SU-DHL-6 (cell line): ENCODE measurements around the gene SH3RF3.

Experiments used
- H2AFZ ChIP-seq: fragments of 200-600 bp; sonication (generic); 2 replicates; pipeline ENCODE4 v1.6.1; 2014; ENCODE audit warnings: low read depth, mild to moderate bottlenecking, moderate library complexity, mixed read lengths, antibody characterized with exemption, low read length; ENCODE audit not compliant: severe bottlenecking
- H3F3A ChIP-seq: fragments of 200-600 bp; shearing (Covaris generic); 2 replicates; pipeline ENCODE4 v1.6.0; 2016; ENCODE audit warnings: antibody characterized with exemption, mild to moderate bottlenecking; ENCODE audit not compliant: insufficient read depth
- H3K27ac ChIP-seq: fragments of 200-600 bp; sonication (generic); 2 replicates; pipeline ENCODE4 v1.5.1; 2016; ENCODE audit warnings: low read depth, mild to moderate bottlenecking, low read length, moderate library complexity, mixed read lengths
- H3K27me3 ChIP-seq: fragments of 200-600 bp; sonication (generic), shearing (Covaris generic); 2 replicates; pipeline ENCODE4 v1.6.0; 2014; ENCODE audit warnings: mild to moderate bottlenecking, low read length
- H3K36me3 ChIP-seq: fragments of 200-600 bp; sonication (generic); 2 replicates; pipeline ENCODE4 v1.6.1; 2014; ENCODE audit warnings: mild to moderate bottlenecking, low read length, mixed read lengths
- H3K4me2 ChIP-seq: fragments of 300-600, 200-600 bp; shearing (Covaris generic), sonication (generic); 2 replicates; pipeline ENCODE4 v1.6.0; 2014; ENCODE audit warnings: low read length, low read depth, mild to moderate bottlenecking; ENCODE audit not compliant: poor library complexity, severe bottlenecking
- H3K4me3 ChIP-seq: fragments of 200-600 bp; sonication (generic); 2 replicates; pipeline ENCODE4 v1.5.1; 2014; ENCODE audit warnings: antibody characterized with exemption, low read length, mild to moderate bottlenecking, mixed read lengths; ENCODE audit not compliant: insufficient read depth, poor library complexity, severe bottlenecking
- H3K79me2 ChIP-seq: fragments of 200-600 bp; sonication (generic); 2 replicates; pipeline ENCODE4 v1.6.1; 2014; ENCODE audit warnings: mild to moderate bottlenecking, low read length, moderate library complexity; ENCODE audit not compliant: insufficient read depth
- H3K9ac ChIP-seq: fragments of 200-600 bp; sonication (generic); 2 replicates; pipeline ENCODE4 v1.7.0; 2014; ENCODE audit warnings: mild to moderate bottlenecking, low read length
- H3K9me2 ChIP-seq: fragments of 200-600 bp; sonication (generic); replicated peaks from 2 replicates; pipeline ENCODE4 v1.6.1; 2014; ENCODE audit warnings: low read length; ENCODE audit not compliant: insufficient read depth
- H3K9me3 ChIP-seq: fragments of 200-600 bp; sonication (generic); 2 replicates; pipeline ENCODE4 v1.6.1; 2014; ENCODE audit warnings: low read length, mixed read lengths; ENCODE audit not compliant: insufficient read depth
- H4K20me1 ChIP-seq: fragments of 200-600 bp; sonication (generic); 2 replicates; pipeline ENCODE4 v1.6.1; 2014; ENCODE audit warnings: low read depth, mild to moderate bottlenecking, antibody characterized with exemption, low read length, moderate library complexity, mixed read lengths
- CTCF ChIP-seq: fragments of 200-600 bp; sonication (generic); IDR thresholded peaks from one replicate; pipeline ENCODE4 v1.5.1; 2017; ENCODE audit warnings: antibody characterized with exemption, mild to moderate bottlenecking, low read length, moderate library complexity; ENCODE audit not compliant: insufficient read depth, poor library complexity, severe bottlenecking
- EZH2phosphoT487 ChIP-seq: fragments of 200-600 bp; sonication (generic), shearing (Covaris generic); conservative IDR thresholded peaks from 2 replicates; pipeline ENCODE4 v1.6.1; 2018; ENCODE audit warnings: mild to moderate bottlenecking, antibody characterized with exemption, low read length, moderate library complexity, mixed read lengths

SH3RF3 gene

GRCh38 chr2:109094144-109094543 is 34.9 kb upstream of the SH3RF3 start:
- Histone ChIP-seq H4K20me1 (no peaks in the 10 kb centered on the region), H3K79me2 (no peaks in the 10 kb centered on the region), H3K9me3 (peaks cover 7% of the 10 kb centered on the region; the same call in 1 of the 2 replicates), H2AFZ (no peak overlapping the region), H3K27me3 (no peaks in the 10 kb centered on the region; the same call in 1 of the 2 replicates), H3K9ac (no peak overlapping the region), H3K27ac (no peak overlapping the region), H3K36me3 (no peaks in the 10 kb centered on the region), H3K4me2 (no peak overlapping the region), H3F3A (no peaks in the 10 kb centered on the region), H3K4me3 (no peak overlapping the region), H3K9me2 (no peaks in the 10 kb centered on the region)
- TF ChIP-seq EZH2phosphoT487 (no peak), CTCF (no peak)

GRCh38 chr2:109098251-109098920 is 30.6 kb upstream of the SH3RF3 start:
- Histone ChIP-seq H3K27me3 (no peaks in the 10 kb centered on the region; the same call in 1 of the 2 replicates), H3K4me2 (no peak overlapping the region), H3K9ac (no peak overlapping the region), H3K36me3 (no peaks in the 10 kb centered on the region), H3K4me3 (no peak overlapping the region), H3K79me2 (no peaks in the 10 kb centered on the region), H4K20me1 (no peaks in the 10 kb centered on the region), H2AFZ (no peak overlapping the region), H3K9me2 (no peaks in the 10 kb centered on the region), H3K9me3 (peaks cover 7% of the 10 kb centered on the region; the same call in 1 of the 2 replicates), H3K27ac (no peak overlapping the region), H3F3A (no peaks in the 10 kb centered on the region)
- TF ChIP-seq CTCF (no peak), EZH2phosphoT487 (no peak)

GRCh38 chr2:109098921-109099273 is 30.1 kb upstream of the SH3RF3 start:
- Histone ChIP-seq H3F3A (no peaks in the 10 kb centered on the region), H3K4me3 (no peak overlapping the region), H3K36me3 (no peaks in the 10 kb centered on the region), H3K9me3 (peaks cover 4% of the 10 kb centered on the region; the same call in 1 of the 2 replicates), H3K79me2 (no peaks in the 10 kb centered on the region), H3K27ac (no peak overlapping the region), H2AFZ (no peak overlapping the region), H4K20me1 (no peaks in the 10 kb centered on the region), H3K9me2 (no peaks in the 10 kb centered on the region), H3K4me2 (no peak overlapping the region), H3K27me3 (no peaks in the 10 kb centered on the region; the same call in 1 of the 2 replicates), H3K9ac (no peak overlapping the region)
- TF ChIP-seq EZH2phosphoT487 (no peak), CTCF (no peak)
